NCI-H2227 treated with DMSO at 0.1 percent for 48 hours (cell line): ENCODE data around the gene TNXB.
"Not testable (repeated sequence)": the region's sequence is repeated elsewhere in the genome, so short reads cannot be mapped to it uniquely, and the experiment has no call there.

Experiments
- DNase-seq: peaks from one replicate; lab custom pipeline; 2025; lab: John Stamatoyannopoulos, UW

The TNXB gene

GRCh38 chr6:31996385-31996784 lies 112.8 kb downstream of the TNXB start:
- DNase-seq = not testable (repeated sequence)

GRCh38 chr6:31994421-31994820 lies 114.7 kb downstream of the TNXB start:
- DNase-seq = not testable (repeated sequence)
